Right kidney (tissue), 1 donor: ENCODE measurements around the gene PPP2R2C.

Experiments used
- DNase-seq: peaks from one replicate; pipeline ENCODE4 v3.0.0-alpha.2; 2016

The PPP2R2C gene

DNA sequence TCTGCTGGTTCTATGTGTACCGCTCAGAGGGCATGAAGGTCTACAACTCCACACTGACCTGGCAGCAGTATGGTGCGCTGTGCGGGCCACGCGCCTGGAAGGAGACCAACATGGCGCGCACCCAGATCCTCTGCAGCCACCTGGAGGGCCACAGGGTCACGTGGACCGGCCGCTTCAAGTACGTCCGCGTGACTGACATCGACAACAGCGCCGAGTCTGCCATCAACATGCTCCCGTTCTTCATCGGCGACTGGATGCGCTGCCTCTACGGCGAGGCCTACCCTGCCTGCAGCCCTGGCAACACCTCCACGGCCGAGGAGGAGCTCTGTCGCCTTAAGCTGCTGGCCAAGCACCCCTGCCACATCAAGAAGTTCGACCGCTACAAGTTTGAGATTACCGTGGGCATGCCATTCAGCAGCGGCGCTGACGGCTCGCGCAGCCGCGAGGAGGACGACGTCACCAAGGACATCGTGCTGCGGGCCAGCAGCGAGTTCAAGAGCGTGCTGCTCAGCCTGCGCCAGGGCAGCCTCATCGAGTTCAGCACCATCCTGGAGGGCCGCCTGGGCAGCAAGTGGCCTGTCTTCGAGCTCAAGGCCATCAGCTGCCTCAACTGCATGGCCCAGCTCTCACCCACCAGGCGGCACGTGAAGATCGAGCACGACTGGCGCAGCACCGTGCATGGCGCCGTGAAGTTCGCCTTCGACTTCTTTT lies 170.5 kb downstream of the PPP2R2C start:
- no peak for DNase-seq

DNA sequence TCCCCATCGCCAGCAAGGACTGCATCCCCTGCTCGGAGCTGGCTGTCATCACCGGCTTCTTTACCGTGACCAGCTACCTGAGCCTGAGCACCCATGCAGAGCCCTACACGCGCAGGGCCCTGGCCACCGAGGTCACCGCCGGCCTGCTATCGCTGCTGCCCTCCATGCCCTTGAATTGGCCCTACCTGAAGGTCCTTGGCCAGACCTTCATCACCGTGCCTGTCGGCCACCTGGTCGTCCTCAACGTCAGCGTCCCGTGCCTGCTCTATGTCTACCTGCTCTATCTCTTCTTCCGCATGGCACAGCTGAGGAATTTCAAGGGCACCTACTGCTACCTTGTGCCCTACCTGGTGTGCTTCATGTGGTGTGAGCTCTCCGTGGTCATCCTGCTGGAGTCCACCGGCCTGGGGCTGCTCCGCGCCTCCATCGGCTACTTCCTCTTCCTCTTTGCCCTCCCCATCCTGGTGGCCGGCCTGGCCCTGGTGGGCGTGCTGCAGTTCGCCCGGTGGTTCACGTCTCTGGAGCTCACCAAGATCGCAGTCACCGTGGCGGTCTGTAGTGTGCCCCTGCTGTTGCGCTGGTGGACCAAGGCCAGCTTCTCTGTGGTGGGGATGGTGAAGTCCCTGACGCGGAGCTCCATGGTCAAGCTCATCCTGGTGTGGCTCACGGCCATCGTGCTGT lies 171.2 kb downstream of the PPP2R2C start:
- DNase-seq, result no peak

DNA sequence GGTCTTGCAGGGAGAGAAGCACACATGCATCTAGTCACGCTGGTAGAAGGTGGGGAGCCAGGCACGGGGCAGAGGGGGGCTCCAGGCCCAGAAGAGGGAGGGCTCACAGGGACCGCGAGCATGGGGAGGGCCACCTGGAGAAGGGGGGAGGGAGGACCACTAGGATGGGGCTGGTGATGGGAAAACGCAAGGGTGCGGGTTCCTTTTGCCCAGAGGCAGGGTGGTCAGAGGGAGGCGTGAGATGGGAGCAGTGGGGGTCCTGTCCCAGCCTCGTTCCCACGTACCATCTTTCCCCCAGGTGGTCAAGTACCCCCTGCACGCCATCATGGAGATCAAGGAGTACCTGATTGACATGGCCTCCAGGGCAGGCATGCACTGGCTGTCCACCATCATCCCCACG lies 172.1 kb downstream of the PPP2R2C start:
- DNase-seq, result no peak

DNA sequence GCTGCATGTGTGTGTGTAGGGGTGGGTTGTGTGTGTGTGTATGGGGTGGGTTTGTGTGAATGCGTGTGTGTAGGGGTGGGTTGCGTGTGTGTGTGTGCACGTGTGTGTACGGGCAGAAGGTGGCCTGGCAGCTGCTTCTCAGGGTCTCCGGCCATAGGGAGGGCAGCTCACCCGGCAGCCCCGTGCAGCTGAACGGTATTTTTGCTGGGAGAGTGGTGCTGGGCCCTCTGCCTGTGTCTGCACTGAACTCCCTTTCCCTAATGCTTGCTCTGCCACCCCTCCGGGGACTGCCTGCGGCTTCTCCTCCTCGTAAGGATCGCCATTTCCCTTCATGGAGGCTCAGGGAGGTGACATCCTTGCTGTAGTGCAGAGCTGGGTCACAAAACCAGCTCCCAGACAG lies 172.5 kb downstream of the PPP2R2C start:
- DNase-seq, result no peak

DNA sequence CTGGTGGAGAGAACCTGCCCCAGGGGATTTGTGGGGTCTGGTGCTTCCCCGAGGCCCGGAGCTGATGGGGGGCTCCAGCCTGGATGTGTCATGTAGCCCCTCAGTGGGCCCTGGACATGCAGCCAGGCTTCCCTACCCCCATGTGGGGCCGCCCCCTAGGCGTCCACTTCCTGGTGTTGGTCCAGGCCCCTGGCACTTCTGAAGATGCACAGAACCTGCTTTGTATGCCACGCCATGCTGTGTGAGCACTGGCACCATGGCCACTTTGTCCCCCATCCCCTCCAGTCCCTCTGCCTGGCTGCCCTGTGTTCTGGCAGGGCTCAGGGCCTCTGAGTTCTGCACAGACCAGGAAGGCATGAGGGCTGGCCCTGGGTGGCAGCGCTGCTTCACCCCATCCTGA lies 173.6 kb downstream of the PPP2R2C start:
- DNase-seq, result no peak

DNA sequence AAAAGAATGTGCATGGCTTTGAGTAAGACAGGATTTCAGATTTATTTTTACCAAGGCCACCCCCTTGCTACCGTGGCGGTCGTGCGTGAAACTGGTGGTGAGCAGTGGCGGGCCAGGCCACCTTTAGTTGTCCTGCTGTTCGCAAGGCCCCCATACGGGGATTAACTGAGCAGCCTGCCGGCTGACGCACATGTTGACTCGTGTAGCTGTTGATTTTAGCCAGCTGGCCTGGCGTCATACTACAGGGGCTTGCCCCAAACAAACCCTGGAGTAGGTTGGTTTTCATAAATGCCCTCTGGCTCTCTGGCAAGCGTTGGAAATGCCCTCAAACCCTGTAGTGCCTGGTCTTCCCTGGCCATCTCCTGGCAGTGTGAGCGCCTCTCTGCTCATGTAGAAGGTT lies 174.4 kb downstream of the PPP2R2C start:
- DNase-seq, result no peak

DNA sequence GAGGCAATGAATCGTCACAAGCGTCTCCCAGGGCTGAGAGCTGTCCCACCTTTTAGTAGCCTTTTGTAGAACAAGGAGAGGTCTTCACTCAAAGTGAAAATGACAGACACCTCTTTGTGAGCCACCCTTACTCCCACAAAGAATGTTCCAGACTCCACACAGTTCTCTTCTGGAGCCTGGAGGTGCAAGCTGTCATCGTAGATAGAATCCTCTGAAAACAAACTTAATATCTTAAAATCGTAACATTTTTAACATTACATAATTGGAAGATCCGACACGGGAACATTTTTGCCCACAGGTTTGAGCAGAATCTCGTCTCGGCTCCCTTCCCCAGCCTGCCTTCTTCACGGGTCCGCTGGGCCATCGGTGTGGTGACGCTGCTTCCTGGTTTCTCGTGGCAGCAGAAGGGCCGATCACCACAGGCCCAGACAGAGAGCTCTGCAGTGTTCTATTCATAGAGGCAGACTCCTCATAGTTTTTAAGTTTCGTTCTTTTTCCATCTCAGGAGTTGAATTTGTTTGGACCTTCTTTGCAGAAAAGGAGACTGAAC lies 175.1 kb downstream of the PPP2R2C start:
- DNase-seq, result no peak

DNA sequence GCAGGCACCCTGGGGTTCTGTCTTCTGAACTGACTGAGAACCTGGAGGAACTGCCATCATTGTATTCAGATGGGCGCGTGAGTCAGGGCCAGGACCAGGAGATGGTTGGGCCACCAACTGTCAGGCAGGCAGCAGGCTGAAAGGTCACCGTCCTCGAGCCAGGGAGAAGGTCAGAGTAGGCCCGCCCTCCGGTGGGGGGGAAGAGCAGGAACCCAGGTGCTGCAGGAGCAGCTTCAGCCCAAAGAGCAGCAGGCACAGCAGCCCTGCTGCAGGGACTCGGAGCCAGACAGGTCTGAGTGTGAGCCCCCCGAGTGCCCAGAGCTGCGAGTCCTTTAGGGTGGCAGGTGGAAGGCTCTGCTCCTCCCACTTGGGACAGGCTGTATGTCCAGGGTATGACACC lies 176.4 kb downstream of the PPP2R2C start:
- no peak for DNase-seq

DNA sequence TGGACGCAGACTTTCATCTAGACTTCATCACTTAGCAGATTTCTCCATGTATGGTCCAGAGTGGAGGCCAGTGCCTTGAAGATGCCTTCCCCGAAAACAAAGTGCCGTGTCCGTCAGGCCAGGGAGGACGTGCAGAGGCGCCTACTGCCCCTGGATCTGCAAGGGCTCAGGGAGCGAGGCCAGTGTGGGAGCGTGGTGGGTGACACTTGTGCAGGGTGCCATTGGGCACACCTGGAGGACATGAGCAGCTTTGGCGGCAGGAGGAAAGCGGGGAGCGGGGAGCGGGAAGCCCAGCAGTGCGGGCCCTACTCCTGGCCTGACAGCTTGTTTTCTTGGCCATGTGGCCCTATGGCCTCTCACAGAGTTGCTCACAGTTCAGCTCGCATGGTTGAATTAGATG lies 176.9 kb downstream of the PPP2R2C start:
- DNase-seq, result no peak

DNA sequence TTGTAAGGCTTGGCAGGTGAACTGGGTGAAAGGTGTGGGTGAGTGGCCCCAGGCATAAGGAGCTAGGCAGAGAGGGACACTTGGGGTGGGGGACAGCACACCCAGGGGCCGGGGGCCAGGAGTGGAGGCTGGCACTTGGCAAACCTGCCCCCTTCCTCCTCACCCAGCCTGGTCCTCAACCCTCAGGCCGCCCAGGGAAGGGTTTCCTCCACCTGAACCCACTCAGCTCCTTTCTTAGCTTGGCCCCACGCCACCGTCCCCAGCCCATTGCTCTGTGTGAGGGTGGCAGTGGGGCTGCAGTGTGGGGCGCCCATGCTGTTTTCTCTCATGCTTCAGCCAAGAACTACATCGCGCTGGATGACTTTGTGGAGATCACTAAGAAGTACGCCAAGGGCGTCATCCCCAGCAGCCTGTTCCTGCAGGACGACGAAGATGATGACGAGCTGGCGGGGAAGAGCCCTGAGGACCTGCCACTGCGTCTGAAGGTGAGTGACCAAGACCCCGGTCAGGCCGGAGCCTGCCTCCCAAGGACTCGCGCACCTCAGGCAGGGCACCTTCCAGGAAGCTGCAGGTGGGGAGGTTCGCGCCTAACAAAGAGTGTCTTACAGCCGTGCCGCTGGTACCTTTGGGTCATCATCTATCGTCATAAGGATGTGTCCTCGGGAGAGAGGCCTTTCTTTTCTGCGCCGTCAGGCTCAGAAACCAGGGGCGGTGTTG lies 177.6 kb downstream of the PPP2R2C start:
- no peak for DNase-seq

DNA sequence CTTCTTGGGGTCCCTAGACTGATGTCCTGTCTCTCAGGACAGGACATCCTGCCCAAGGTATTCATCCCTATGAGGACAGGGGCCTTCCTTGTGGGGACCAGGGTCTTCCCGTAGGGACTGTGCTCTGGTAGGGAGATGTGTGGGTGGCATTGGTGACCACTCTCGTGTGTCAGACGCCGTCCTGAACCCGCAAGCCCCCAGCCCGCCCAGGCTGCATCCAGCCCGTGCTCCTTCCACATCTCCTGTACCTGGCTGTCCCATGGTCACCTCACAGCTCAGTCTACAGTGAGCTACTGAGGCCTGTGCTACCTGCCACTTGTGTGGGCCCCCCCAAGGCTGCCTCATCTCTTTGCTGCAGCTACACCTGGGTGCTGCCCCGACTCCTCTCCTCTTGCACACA lies 178.8 kb downstream of the PPP2R2C start:
- no peak for DNase-seq

DNA sequence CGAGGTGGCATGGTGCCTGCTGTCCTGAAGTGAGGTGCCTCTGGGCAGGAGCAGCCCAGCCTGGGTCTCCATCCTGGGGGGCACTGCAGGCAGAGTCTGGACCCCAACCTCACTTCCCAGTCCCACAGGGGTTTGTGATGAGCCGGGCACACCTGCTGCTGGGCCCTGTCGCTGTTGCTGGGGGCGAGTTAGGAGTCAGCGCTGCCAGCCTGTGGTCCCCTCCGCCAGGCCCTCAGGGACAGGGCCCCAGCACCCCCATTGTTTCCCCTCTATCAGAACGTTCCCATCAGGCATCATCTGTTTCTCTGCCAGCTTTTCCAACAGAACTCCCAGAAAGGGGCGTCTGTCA lies 179.3 kb downstream of the PPP2R2C start:
- DNase-seq, result no peak

DNA sequence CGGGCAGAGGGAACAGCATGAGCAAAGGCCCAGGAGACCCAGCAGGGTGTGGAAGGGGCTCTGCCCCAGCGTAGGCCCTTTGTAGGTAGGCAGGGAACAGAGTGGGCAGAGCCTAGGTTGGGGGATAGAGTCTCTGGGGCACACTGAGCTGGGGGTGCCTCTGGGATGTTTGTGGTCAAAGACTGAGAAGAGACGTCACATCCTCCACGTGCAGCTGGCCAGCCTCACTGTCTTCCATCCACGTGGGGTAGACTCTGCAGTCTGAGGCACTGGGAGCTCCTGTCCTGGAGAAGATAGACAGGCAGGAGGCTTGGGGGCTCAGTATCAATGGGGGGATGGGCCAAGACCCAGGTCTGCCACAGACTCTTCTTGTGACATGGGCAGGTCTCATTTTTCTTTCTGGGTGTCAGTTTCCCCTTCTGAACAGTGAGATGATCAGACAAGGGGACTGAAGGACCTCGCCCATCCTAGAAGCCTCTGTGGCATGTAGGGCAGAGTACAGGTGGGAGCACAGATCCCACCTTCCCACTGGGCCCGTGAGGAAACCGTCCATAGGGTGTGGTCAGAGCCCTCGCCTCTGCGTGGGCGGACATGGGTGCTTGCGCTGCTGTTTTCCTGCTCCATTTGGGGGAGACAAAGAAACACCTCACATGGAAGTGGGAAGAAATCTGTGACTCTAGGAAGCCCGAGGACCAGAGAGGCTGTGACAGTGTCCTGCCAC lies 179.9 kb downstream of the PPP2R2C start:
- no peak for DNase-seq

DNA sequence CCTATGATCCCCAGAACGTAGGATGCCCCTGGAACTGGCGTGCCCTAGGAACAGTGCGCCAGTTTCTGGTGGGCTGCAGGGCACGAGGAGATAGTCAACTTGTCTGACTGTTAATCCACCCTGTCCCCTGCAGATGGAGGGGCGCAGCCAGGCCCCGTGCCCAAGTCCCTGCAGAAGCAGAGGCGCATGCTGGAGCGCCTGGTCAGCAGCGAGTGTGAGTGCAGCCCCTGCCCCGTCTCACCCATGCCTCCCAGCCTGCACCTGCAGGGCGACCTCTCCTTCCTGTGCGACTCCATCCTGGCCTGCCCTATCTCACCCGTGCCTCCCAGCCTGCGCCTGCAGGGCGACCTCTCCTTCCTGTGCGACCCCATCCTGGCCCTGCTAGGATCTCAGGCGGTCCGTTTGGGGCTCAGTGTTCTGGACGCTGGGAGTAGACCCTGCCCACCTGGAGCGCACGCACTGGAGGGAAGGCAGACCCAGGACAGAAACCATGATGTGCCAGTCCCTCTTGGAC lies 180.6 kb downstream of the PPP2R2C start:
- no peak for DNase-seq

DNA sequence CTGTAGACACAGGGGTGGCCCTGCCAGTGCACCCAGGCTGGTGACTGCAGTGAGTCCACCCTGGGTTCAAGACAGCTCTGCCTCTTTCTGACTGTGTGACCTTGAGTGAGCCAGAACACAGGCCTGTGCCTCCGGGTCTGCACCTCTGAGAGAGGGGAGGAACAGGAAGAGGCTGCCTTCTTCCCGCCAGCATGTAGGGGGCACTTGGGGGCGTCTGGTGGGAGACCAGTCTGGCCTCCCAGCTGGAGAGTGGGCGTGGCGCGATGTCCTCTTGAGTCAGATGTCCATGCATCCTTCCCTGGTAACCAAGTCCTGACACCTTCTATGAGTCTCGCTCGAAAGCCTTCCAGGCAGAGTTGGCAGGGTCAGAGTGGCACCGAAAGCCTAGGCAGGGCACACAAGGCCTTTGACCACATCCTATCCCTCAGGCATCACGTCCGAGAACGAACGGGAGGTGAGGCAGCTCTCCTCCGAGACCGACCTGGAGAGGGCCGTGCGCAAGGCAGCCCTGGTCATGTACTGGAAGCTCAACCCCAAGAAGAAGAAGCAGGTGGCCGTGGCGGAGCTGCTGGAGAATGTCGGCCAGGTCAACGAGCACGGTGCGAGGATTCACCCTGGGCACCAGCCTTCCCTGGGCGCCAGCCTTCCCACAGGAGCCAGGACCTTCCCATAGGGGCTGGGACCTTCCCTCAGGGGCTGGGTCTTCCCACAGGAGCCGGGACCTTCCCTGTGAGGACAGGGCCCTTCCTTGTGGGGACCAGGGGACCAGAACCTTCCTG lies 181.5 kb downstream of the PPP2R2C start:
- no peak for DNase-seq

DNA sequence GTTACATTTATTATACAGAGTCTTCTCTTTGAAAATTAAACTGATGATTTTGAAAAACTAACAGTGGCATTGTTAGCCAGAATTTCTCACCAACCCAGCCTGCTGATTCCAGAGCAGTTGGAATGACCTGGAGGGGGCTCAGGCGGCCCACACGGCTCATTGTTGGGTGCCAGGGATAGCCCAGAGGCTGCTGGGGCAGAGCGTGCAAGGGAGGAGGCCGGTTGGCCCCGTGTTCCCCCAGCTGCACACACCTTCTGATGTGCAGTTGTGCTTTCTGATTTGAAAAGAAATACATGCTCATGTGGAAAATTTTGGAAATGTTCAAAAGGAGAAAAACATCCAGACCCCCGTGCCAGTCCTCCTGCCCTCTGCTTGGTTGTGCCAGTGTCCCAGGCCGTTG lies 182.2 kb downstream of the PPP2R2C start:
- DNase-seq, result no peak

DNA sequence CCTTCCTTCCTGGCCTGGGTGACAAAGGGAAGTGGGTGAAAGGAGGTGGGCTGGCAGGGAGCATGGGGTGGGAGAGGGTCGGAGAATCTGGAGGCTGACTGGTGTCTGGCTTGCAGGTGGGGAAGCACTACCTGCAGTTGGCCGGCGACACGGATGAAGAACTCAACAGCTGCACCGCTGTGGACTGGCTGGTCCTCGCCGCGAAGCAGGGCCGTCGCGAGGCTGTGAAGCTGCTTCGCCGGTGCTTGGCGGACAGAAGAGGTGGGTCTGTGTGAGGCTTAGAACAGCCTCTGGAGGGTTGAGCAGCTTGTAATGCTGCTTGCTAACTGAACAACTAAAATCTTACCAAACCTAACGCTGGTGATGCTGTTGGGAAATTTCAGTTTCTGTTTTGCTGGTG lies 183.5 kb downstream of the PPP2R2C start:
- no peak for DNase-seq

DNA sequence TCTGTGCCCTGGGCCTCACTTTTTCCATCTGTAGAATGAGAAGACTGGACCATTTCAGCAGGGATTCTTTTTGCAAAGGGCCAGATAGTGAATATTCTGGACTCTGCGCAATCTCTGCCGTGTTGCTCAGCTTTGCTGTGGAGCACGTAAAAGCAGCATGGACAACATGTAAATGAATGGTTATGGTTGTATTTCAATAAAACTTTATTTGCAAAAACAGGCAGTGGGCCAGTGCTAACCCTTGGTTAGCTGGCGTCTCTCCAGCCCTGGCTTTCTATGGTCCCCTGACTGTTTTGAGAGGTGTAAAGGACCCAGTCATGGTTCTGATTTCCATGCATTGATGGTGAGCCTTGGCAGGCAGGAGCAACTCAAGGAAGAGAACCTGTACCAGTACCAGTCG lies 184.1 kb downstream of the PPP2R2C start:
- DNase-seq, result no peak

DNA sequence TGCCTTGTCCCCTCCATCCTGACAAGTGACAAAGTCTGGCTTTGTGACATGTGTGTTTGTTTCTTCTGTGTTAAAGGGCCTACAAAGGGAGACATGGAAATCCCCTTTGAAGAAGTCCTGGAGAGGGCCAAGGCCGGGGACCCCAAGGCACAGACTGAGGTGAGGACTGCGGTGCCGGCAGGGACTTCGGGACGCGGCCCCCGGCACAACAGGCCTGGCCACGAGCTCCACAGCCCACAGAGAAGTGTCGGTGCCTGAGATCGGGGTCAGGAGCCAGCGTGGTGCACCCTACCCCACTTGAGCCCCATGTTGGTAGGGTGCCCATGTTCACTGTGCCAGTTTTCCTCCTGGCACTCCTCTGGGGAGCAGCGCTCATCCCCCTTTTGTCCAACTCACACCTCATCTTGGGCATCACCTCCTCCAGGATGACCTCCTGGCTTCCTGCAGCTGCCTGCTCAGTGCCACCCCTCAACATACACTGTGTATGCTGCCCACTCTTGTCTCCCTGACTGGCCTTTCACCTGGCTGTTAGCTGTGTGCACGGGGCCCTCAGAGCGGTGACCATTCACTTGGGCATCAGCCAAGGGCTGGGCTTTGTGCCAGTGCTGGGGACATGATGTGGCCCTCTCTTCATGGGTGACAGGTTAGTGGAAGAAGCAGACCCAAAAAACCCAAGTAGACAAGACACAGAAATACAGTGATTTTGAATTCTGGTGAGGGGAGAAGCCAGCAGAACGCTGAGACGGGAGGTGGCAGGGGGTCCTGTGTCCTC lies 185.2 kb downstream of the PPP2R2C start:
- DNase-seq, result no peak

DNA sequence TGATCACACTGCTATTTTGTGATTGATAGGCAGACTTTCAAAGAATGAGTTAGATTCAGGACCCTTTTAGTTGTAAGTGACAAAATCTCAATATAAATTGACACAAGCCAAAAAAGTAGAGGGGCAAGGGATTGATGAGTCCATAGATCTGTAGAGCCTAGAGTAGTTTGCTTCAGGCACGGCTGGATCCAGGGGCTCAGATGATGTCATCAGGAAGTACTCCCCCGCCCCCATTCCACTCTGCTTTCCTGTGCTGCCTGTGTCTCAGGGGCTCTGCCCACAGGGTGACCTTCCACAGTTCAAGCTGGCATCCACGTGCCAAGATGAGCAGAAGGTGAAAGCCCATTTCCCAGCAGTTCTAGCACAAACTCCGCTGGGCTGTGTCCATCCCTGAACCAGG lies 189.1 kb downstream of the PPP2R2C start:
- no peak for DNase-seq

DNA sequence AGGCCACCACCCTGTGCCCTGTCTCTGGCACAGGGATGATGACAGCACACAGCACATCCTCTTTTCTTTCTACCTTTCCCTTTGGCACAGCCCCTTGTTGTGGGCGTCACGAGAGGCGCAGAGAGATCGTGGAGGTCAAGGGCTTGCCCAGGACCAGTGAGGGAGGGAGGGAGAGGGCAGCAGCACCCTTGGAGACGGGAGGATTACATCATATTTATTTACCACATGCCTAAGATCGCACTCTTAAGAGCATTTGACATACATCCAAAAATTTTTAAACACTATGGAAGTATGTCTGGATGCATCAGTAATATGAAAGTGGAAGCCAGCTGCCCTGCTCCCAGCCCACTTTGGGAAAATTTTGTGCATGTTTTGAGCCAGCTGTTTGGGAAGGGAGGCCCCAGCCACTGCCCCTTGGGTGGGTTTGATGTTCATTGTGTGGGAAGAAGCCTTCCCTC lies 190.1 kb downstream of the PPP2R2C start:
- DNase-seq, result no peak
